Adrenal gland (tissue), 12 donors: ENCODE results near the gene C1QTNF8. TPM values are rescaled to one million over a fixed set of nuclear protein-coding genes. Genes with fewer than 3 reads are reported as not detected.

Source experiments
- DNase-seq, 7 donors: peaks; one replicate each; pipeline ENCODE4 v3.0.0-alpha.2; 2019 to 2020
- H3K27ac ChIP-seq, 5 donors: fragments of 200-600 bp; sonication (generic) in 4 of 5; 1 replicate in 3 of 5; 2 replicates in 2 of 5; pipeline versions ENCODE4 v1.5.1 to v1.8.0; 2016 to 2020; ENCODE audit warnings: mild to moderate bottlenecking in 1 of 5
- H3K27me3 ChIP-seq: fragments of 200-600 bp; 2 replicates; pipeline ENCODE4 v1.8.0; 2021
- H3K36me3 ChIP-seq, 2 donors: fragments of 200-600 bp; replicated peaks in 1 of 2; 1 replicate in 1 of 2; 2 replicates in 1 of 2; pipeline versions ENCODE4 v1.5.1 to v1.8.0; 2018 to 2022
- H3K4me1 ChIP-seq, 2 donors: fragments of 200-600 bp; replicated peaks in 1 of 2; 1 replicate in 1 of 2; 2 replicates in 1 of 2; pipeline versions ENCODE4 v1.5.1 to v1.8.0; 2018 to 2021
- H3K4me3 ChIP-seq, 4 donors: fragments of 200-600 bp; sonication (generic) in 3 of 4; one replicate each; pipeline ENCODE4 v1.5.1; 2016 to 2018
- H3K9me3 ChIP-seq, 3 donors: fragments of 200-600 bp; sonication (generic) in 1 of 3; replicated peaks in 1 of 3; 1 replicate in 2 of 3; 2 replicates in 1 of 3; pipeline versions ENCODE4 v1.5.1 to v1.8.0; 2016 to 2021
- POLR2A ChIP-seq, 2 donors: fragments of 450-650 bp; IDR thresholded peaks; one replicate each; pipeline ENCODE4 v1.6.1; 2017; ENCODE audit warnings: antibody characterized with exemption in 2 of 2, mild to moderate bottlenecking in 2 of 2, moderate library complexity in 1 of 2
- WGBS, 4 donors: extraction: QIAGEN DNeasy Blood & Tissue Kit in 2 of 4; methylation state at CpG; one replicate each; pipeline versions ENCODE4 v1.1.5 to v1.1.7; 2013 to 2017; 5-methylcytosine and 5-hydroxymethylcytosine counted together
- intact Hi-C, 2 donors: fragments of 100-400 bp; cut with DNase I; formaldehyde crosslinking; loops; one replicate each; pipeline versions ENCODE4 v1.14.1 to v1.15.0; 2022 to 2023
- polyA plus RNA-seq, 3 donors: library from polyadenylated mRNA; stranded (reverse); fragments of 200-250 nt in 2 of 3; fragments of 350-450 nt in 1 of 3; fragmentation: Illumina TruSeq in 1 of 3; extraction: RNeasy Lipid Tissue Mini Kit (QIAGEN cat#74804) in 1 of 3; gene quantifications; one replicate each; pipeline ENCODE4 v1.2.3, GENCODE V29; 2013 to 2014
- total RNA-seq, 9 donors: library from RNA; depleted of rRNA in 4 of 9; stranded (reverse); fragments of >200 nt in 4 of 9; fragments of 120-200 nt in 1 of 9; fragmentation: NEBNext Ultra II Directional in 1 of 9; extraction: Animal tissue kit (Norgen Biotek cat#: 25700) in 1 of 9; gene quantifications; one replicate each; pipeline versions ENCODE4 v1.1.0 to v1.2.4, GENCODE V29; 2013 to 2023
- TF ChIP-seq, protein P1 (sequence below), 6 experiments: fragments of 450-650 bp in 4 of 6; fragments of 200-600 bp in 2 of 6; sonication (generic) in 1 of 6; IDR thresholded peaks; 1 replicate in 5 of 6; 2 replicates in 1 of 6; pipeline versions ENCODE4 v1.5.1 to v1.8.0; 2016 to 2021; ENCODE audit warnings: antibody characterized with exemption in 6 of 6, mild to moderate bottlenecking in 2 of 6, moderate library complexity in 1 of 6
- donor health status: healthy with polysubstance abuse.
- donor health status: Bipolar disorder and iron deficiency.
- donor health status: DM: yes; HTN: yes; CAD: no.
- donor health status: DM: no; HTN: no; CAD: no.
- donor health status: DM: no; HTN: no; CAD: no.
- donor health status: DM: yes; HTN: yes; CAD: no.

The C1QTNF8 gene
- total and polyA plus RNA-seq, 12 donors = 0.14 to 0.64 (median 0.25) TPM; not detected in 8

- TF ChIP-seq POLR2A (IDR thresholded peaks at IDR 0.05) = no peak
- TF ChIP-seq, protein P1, sequence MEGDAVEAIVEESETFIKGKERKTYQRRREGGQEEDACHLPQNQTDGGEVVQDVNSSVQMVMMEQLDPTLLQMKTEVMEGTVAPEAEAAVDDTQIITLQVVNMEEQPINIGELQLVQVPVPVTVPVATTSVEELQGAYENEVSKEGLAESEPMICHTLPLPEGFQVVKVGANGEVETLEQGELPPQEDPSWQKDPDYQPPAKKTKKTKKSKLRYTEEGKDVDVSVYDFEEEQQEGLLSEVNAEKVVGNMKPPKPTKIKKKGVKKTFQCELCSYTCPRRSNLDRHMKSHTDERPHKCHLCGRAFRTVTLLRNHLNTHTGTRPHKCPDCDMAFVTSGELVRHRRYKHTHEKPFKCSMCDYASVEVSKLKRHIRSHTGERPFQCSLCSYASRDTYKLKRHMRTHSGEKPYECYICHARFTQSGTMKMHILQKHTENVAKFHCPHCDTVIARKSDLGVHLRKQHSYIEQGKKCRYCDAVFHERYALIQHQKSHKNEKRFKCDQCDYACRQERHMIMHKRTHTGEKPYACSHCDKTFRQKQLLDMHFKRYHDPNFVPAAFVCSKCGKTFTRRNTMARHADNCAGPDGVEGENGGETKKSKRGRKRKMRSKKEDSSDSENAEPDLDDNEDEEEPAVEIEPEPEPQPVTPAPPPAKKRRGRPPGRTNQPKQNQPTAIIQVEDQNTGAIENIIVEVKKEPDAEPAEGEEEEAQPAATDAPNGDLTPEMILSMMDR (IDR thresholded peaks at IDR 0.05) = no peak
- intact Hi-C loops = no loop called here
- DNase-seq = no peak
- no peak overlapping the region for H3K27ac ChIP-seq
- H3K36me3 ChIP-seq = no peaks in the 10 kb centered on the region
- peaks cover 0 to 13% of the 10 kb centered on the region in 2 donors for H3K4me1 ChIP-seq
- H3K9me3 ChIP-seq = no peaks in the 10 kb centered on the region
- peaks cover 12% of the 10 kb centered on the region for H3K27me3 ChIP-seq
- H3K4me3 ChIP-seq = no peak overlapping the region
- WGBS, 4 donors = 65 to 100% (median 67%) methylated on average over 1 to 25 of the region's 25 CpGs
Observed at GRCh38 chr16:1101133-1101532, 5.1 kb upstream of the C1QTNF8 start.

GRCh38 chr16:1100084-1100800 lies 4.2 kb upstream of the C1QTNF8 start:
- Histone ChIP-seq H3K27me3 (peaks cover 9% of the 10 kb centered on the region), H3K27ac (no peak overlapping the region), H3K9me3 (no peaks in the 10 kb centered on the region), H3K4me3 (no peak overlapping the region), H3K4me1 (peaks cover 0 to 13% of the 10 kb centered on the region in 2 donors), H3K36me3 (no peaks in the 10 kb centered on the region)
- WGBS, 4 donors = 55 to 77% (median 66%) methylated on average over 7 to 21 of the region's 21 CpGs
- TF ChIP-seq, protein P1 (IDR thresholded peaks at IDR 0.05) = no peak
- TF ChIP-seq POLR2A (IDR thresholded peaks at IDR 0.05) = no peak
- intact Hi-C loops = no loop called here
- no peak for DNase-seq

GRCh38 chr16:1099189-1100083 lies 3.4 kb upstream of the C1QTNF8 start:
- H3K27me3 ChIP-seq = peaks cover 9% of the 10 kb centered on the region
- TF ChIP-seq, protein P1 (IDR thresholded peaks at IDR 0.05) = no peak
- TF ChIP-seq POLR2A (IDR thresholded peaks at IDR 0.05) = no peak
- H3K27ac ChIP-seq = no peak overlapping the region
- no peaks in the 10 kb centered on the region for H3K9me3 ChIP-seq
- intact Hi-C loops = loop anchor here in 1 of 2 donors (5.0 kb wide), 1 partner anchor 282 kb away; no protein-coding TSS in a partner anchor
- H3K36me3 ChIP-seq = no peaks in the 10 kb centered on the region
- H3K4me3 ChIP-seq = no peak overlapping the region
- WGBS, 4 donors = 55 to 68% (median 67%) methylated on average over 2 to 35 of the region's 35 CpGs
- no peak for DNase-seq
- H3K4me1 ChIP-seq = peaks cover 0 to 13% of the 10 kb centered on the region in 2 donors
